ENCODE data around the gene RRAGD.

Gene RRAGD

DNA sequence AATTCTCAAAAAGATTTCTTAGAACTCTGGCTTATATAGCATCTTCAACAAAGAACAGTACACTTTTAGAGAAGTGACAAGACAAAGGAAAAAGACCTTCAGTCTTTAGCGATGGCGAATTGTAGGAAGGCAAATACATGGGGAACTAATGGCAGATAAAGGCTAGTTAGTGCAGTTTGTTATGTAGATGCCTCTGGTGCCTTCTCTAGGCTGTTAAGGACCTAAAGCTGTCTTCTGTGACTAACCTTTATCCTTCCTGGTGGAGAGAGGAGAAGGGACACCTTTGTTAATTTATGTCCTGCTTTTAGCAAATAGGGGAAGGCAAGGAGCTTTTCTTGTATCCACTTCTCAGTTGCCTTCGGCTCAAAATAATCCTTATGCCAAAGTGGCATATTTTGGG, 28.1 kb upstream of the RRAGD start:
- no peaks in the 10 kb centered on the region for H3K79me1 ChIP-seq (ENCODE audit: low read depth, low read length)
- WGBS, 2 donors (ENCODE audit: extremely low coverage in 2 of 2, insufficient read length in 2 of 2, insufficient replicate concordance in 1 of 2) = no CpG with 5 or more reads among the region's 3 CpGs
- H3K27me3 ChIP-seq (ENCODE audit: control insufficient read depth in 3 of 3, insufficient read depth in 3 of 3, low read depth in 1 of 3, low read length in 3 of 3) = no peaks in the 10 kb centered on the region
- H2AFZ ChIP-seq (ENCODE audit: low read length) = no peak overlapping the region
- H3K18ac ChIP-seq (ENCODE audit: low read length) = no peak overlapping the region
- H3K4me1 ChIP-seq (ENCODE audit: control insufficient read depth in 2 of 2, insufficient read depth in 1 of 2, low read depth in 1 of 2, low read length in 2 of 2) = peaks cover 3 to 8% of the 10 kb centered on the region in 2 donors
- H3K4me3 ChIP-seq (ENCODE audit: low read length in 2 of 2) = no peak overlapping the region
- H4K8ac ChIP-seq (ENCODE audit: low read depth, low read length) = no peak overlapping the region
- no peak overlapping the region for H2BK15ac ChIP-seq (ENCODE audit: low read length)
- no peak overlapping the region for H2BK5ac ChIP-seq (ENCODE audit: low read length)
- H3K14ac ChIP-seq (ENCODE audit: low read length) = no peak overlapping the region
- H3K23ac ChIP-seq (ENCODE audit: low read depth, low read length, poor library complexity) = no peak overlapping the region
- no peak overlapping the region for H4K91ac ChIP-seq (ENCODE audit: low read depth, low read length, poor library complexity)
- H3K9me3 ChIP-seq (replicated peaks in 1 of 2; ENCODE audit: control insufficient read depth in 2 of 2, insufficient read depth in 1 of 2, low read depth in 1 of 2, low read length in 2 of 2) = no peaks in the 10 kb centered on the region
- no peak overlapping the region for H3K4me2 ChIP-seq (ENCODE audit: insufficient read depth, low read length, poor library complexity, severe bottlenecking)
- no peak overlapping the region for H3K9ac ChIP-seq (ENCODE audit: low read depth, low read length, poor library complexity)
- no peak overlapping the region for H3K4ac ChIP-seq (ENCODE audit: low read length)
- H2BK12ac ChIP-seq (ENCODE audit: low read length) = no peak overlapping the region
- H3K27ac ChIP-seq (replicated peaks; ENCODE audit: low read length) = no peak overlapping the region
- no peaks in the 10 kb centered on the region for H3K36me3 ChIP-seq (replicated peaks in 1 of 2; ENCODE audit: control insufficient read depth in 2 of 2, insufficient read depth in 2 of 2, low read length in 2 of 2)
- no peak for DNase-seq (ENCODE audit: low spot score)
- H2BK120ac ChIP-seq (ENCODE audit: low read depth, low read length) = no peak overlapping the region
- no peak overlapping the region for H2AK5ac ChIP-seq (ENCODE audit: low read depth, low read length)

- Histone ChIP-seq H3K4me1 (ENCODE audit: control insufficient read depth in 2 of 2, insufficient read depth in 1 of 2, low read depth in 1 of 2, low read length in 2 of 2) (peaks cover 5 to 13% of the 10 kb centered on the region in 2 donors), H2BK12ac (ENCODE audit: low read length) (no peak overlapping the region), H4K8ac (ENCODE audit: low read depth, low read length) (no peak overlapping the region), H3K4ac (ENCODE audit: low read length) (no peak overlapping the region), H3K4me3 (ENCODE audit: low read length in 2 of 2) (no peak overlapping the region), H3K9me3 (replicated peaks in 1 of 2; ENCODE audit: control insufficient read depth in 2 of 2, insufficient read depth in 1 of 2, low read depth in 1 of 2, low read length in 2 of 2) (no peaks in the 10 kb centered on the region), H4K91ac (ENCODE audit: low read depth, low read length, poor library complexity) (no peak overlapping the region), H3K14ac (ENCODE audit: low read length) (no peak overlapping the region), H2BK5ac (ENCODE audit: low read length) (no peak overlapping the region), H3K79me1 (ENCODE audit: low read depth, low read length) (no peaks in the 10 kb centered on the region), H3K36me3 (replicated peaks in 1 of 2; ENCODE audit: control insufficient read depth in 2 of 2, insufficient read depth in 2 of 2, low read length in 2 of 2) (no peaks in the 10 kb centered on the region), H2BK15ac (ENCODE audit: low read length) (no peak overlapping the region), H3K27ac (replicated peaks; ENCODE audit: low read length) (no peak overlapping the region), H2AFZ (ENCODE audit: low read length) (no peak overlapping the region), H3K9ac (ENCODE audit: low read depth, low read length, poor library complexity) (no peak overlapping the region), H3K27me3 (ENCODE audit: control insufficient read depth in 3 of 3, insufficient read depth in 3 of 3, low read depth in 1 of 3, low read length in 3 of 3) (no peaks in the 10 kb centered on the region), H3K23ac (ENCODE audit: low read depth, low read length, poor library complexity) (no peak overlapping the region), H2BK120ac (ENCODE audit: low read depth, low read length) (no peak overlapping the region), H2AK5ac (ENCODE audit: low read depth, low read length) (no peak overlapping the region), H3K18ac (ENCODE audit: low read length) (no peak overlapping the region), H3K4me2 (ENCODE audit: insufficient read depth, low read length, poor library complexity, severe bottlenecking) (no peak overlapping the region)
- DNase-seq (ENCODE audit: low spot score) = no peak
- no CpG with 5 or more reads among the region's 2 CpGs for WGBS, 2 donors (ENCODE audit: extremely low coverage in 2 of 2, insufficient read length in 2 of 2, insufficient replicate concordance in 1 of 2)
Observed at GRCh38 chr6:89439014-89439413, 26.9 kb upstream of the RRAGD start.

DNA sequence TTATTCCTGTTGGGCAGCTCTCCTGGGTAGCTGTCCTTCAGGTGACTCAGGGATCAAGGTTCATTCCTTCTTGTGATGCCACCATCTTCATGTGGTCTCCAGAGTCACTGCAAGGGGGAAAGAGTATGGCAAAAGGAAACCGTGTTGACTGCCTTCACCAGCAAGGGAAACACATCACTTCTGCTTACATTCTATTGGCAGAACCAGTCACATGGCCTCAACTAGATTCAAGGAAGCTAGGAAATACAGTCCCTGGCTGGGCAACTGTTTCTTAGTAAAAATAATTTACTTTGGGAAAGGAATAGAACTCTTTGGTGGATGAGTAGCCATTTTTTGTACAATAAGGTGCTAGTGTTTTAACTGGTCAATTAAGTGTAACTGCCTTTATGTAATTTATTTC, 26.2 kb upstream of the RRAGD start:
- Histone ChIP-seq H3K4me2 (ENCODE audit: insufficient read depth, low read length, poor library complexity, severe bottlenecking) (no peak overlapping the region), H3K79me1 (ENCODE audit: low read depth, low read length) (no peaks in the 10 kb centered on the region), H3K9me3 (replicated peaks in 1 of 2; ENCODE audit: control insufficient read depth in 2 of 2, insufficient read depth in 1 of 2, low read depth in 1 of 2, low read length in 2 of 2) (no peaks in the 10 kb centered on the region), H3K4me3 (ENCODE audit: low read length in 2 of 2) (no peak overlapping the region), H2AK5ac (ENCODE audit: low read depth, low read length) (no peak overlapping the region), H3K18ac (ENCODE audit: low read length) (no peak overlapping the region), H2AFZ (ENCODE audit: low read length) (no peak overlapping the region), H3K36me3 (replicated peaks in 1 of 2; ENCODE audit: control insufficient read depth in 2 of 2, insufficient read depth in 2 of 2, low read length in 2 of 2) (no peaks in the 10 kb centered on the region), H3K9ac (ENCODE audit: low read depth, low read length, poor library complexity) (no peak overlapping the region), H3K27ac (replicated peaks; ENCODE audit: low read length) (no peak overlapping the region), H3K27me3 (ENCODE audit: control insufficient read depth in 3 of 3, insufficient read depth in 3 of 3, low read depth in 1 of 3, low read length in 3 of 3) (no peaks in the 10 kb centered on the region), H4K91ac (ENCODE audit: low read depth, low read length, poor library complexity) (no peak overlapping the region), H3K14ac (ENCODE audit: low read length) (no peak overlapping the region), H4K8ac (ENCODE audit: low read depth, low read length) (no peak overlapping the region), H2BK5ac (ENCODE audit: low read length) (no peak overlapping the region), H2BK15ac (ENCODE audit: low read length) (no peak overlapping the region), H3K4me1 (ENCODE audit: control insufficient read depth in 2 of 2, insufficient read depth in 1 of 2, low read depth in 1 of 2, low read length in 2 of 2) (peaks cover 5 to 14% of the 10 kb centered on the region in 2 donors), H2BK120ac (ENCODE audit: low read depth, low read length) (no peak overlapping the region), H3K4ac (ENCODE audit: low read length) (no peak overlapping the region), H3K23ac (ENCODE audit: low read depth, low read length, poor library complexity) (no peak overlapping the region), H2BK12ac (ENCODE audit: low read length) (no peak overlapping the region)
- no CpG with 5 or more reads among the region's 1 CpG for WGBS, 2 donors (ENCODE audit: extremely low coverage in 2 of 2, insufficient read length in 2 of 2, insufficient replicate concordance in 1 of 2)
- no peak for DNase-seq (ENCODE audit: low spot score)

DNA sequence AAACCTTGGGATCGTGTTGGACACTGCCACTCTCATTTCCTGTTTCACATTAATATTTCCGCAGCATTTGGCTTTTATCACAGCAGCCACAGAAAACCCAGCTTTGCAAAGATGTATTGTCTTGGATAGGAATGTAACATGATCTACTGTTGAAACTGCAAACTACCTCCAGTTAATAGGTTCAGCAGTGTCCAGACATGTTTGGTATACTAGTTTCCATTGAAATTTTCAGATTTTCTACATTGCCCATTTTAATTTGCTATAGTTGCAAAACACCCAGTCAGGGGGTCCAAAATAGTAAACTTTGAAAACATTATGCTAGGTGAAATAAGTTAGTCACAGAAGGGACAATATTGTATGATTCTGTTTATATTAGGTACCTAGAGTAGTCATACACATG, 24.2 kb upstream of the RRAGD start:
- H2BK120ac ChIP-seq (ENCODE audit: low read depth, low read length) = no peak overlapping the region
- no peak overlapping the region for H4K8ac ChIP-seq (ENCODE audit: low read depth, low read length)
- H3K79me1 ChIP-seq (ENCODE audit: low read depth, low read length) = no peaks in the 10 kb centered on the region
- no peak overlapping the region for H3K27ac ChIP-seq (replicated peaks; ENCODE audit: low read length)
- H3K4me2 ChIP-seq (ENCODE audit: insufficient read depth, low read length, poor library complexity, severe bottlenecking) = no peak overlapping the region
- no peak overlapping the region for H3K18ac ChIP-seq (ENCODE audit: low read length)
- no peak overlapping the region for H2BK12ac ChIP-seq (ENCODE audit: low read length)
- H2BK15ac ChIP-seq (ENCODE audit: low read length) = no peak overlapping the region
- H3K9ac ChIP-seq (ENCODE audit: low read depth, low read length, poor library complexity) = no peak overlapping the region
- H3K4me3 ChIP-seq (ENCODE audit: low read length in 2 of 2) = no peak overlapping the region
- WGBS, 2 donors (ENCODE audit: extremely low coverage in 2 of 2, insufficient read length in 2 of 2, insufficient replicate concordance in 1 of 2) = no CpG with 5 or more reads among the region's 2 CpGs
- no peak for DNase-seq (ENCODE audit: low spot score)
- H2AK5ac ChIP-seq (ENCODE audit: low read depth, low read length) = no peak overlapping the region
- H3K4me1 ChIP-seq (ENCODE audit: control insufficient read depth in 2 of 2, insufficient read depth in 1 of 2, low read depth in 1 of 2, low read length in 2 of 2) = peaks cover 5 to 14% of the 10 kb centered on the region in 2 donors
- H3K14ac ChIP-seq (ENCODE audit: low read length) = no peak overlapping the region
- no peak overlapping the region for H4K91ac ChIP-seq (ENCODE audit: low read depth, low read length, poor library complexity)
- H2BK5ac ChIP-seq (ENCODE audit: low read length) = no peak overlapping the region
- H3K4ac ChIP-seq (ENCODE audit: low read length) = no peak overlapping the region
- no peak overlapping the region for H3K23ac ChIP-seq (ENCODE audit: low read depth, low read length, poor library complexity)
- no peaks in the 10 kb centered on the region for H3K36me3 ChIP-seq (replicated peaks in 1 of 2; ENCODE audit: control insufficient read depth in 2 of 2, insufficient read depth in 2 of 2, low read length in 2 of 2)
- H2AFZ ChIP-seq (ENCODE audit: low read length) = no peak overlapping the region
- no peaks in the 10 kb centered on the region for H3K9me3 ChIP-seq (replicated peaks in 1 of 2; ENCODE audit: control insufficient read depth in 2 of 2, insufficient read depth in 1 of 2, low read depth in 1 of 2, low read length in 2 of 2)
- no peaks in the 10 kb centered on the region for H3K27me3 ChIP-seq (ENCODE audit: control insufficient read depth in 3 of 3, insufficient read depth in 3 of 3, low read depth in 1 of 3, low read length in 3 of 3)
